NCI-H2029 treated with DMSO at 0.1 percent for 48 hours (cell line): Measurements from ENCODE around the gene ZBTB22.

Experiments
- DNase-seq: peaks from one replicate; lab custom pipeline; 2025; lab: John Stamatoyannopoulos, UW

Gene ZBTB22

GRCh38 chr6:33279257-33279695 lies 38.3 kb downstream of the ZBTB22 start:
- no peak for DNase-seq

GRCh38 chr6:33278810-33279209 lies 38.7 kb downstream of the ZBTB22 start:
- no peak for DNase-seq

GRCh38 chr6:33278392-33278741 lies 39.2 kb downstream of the ZBTB22 start:
- no peak for DNase-seq

DNA sequence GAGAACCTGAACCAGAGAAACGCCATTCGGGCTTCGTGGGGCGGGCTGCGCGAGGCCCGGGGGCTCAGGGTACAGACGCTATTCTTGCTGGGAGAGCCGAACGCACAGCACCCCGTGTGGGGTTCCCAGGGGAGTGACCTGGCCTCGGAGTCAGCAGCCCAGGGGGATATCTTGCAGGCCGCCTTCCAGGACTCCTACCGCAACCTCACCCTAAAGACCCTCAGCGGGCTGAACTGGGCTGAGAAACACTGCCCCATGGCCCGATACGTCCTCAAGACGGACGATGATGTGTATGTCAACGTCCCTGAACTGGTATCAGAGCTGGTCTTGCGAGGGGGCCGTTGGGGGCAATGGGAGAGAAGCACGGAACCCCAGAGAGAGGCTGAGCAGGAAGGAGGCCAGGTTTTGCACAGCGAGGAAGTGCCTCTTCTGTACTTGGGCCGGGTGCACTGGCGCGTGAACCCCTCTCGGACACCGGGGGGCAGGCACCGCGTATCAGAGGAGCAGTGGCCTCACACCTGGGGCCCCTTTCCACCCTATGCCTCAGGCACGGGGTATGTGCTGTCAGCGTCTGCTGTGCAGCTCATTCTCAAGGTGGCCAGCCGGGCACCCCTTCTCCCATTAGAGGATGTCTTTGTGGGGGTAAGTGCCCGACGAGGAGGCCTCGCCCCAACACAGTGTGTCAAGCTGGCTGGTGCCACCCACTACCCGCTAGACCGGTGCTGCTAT lies 39.7 kb downstream of the ZBTB22 start:
- no peak for DNase-seq

DNA sequence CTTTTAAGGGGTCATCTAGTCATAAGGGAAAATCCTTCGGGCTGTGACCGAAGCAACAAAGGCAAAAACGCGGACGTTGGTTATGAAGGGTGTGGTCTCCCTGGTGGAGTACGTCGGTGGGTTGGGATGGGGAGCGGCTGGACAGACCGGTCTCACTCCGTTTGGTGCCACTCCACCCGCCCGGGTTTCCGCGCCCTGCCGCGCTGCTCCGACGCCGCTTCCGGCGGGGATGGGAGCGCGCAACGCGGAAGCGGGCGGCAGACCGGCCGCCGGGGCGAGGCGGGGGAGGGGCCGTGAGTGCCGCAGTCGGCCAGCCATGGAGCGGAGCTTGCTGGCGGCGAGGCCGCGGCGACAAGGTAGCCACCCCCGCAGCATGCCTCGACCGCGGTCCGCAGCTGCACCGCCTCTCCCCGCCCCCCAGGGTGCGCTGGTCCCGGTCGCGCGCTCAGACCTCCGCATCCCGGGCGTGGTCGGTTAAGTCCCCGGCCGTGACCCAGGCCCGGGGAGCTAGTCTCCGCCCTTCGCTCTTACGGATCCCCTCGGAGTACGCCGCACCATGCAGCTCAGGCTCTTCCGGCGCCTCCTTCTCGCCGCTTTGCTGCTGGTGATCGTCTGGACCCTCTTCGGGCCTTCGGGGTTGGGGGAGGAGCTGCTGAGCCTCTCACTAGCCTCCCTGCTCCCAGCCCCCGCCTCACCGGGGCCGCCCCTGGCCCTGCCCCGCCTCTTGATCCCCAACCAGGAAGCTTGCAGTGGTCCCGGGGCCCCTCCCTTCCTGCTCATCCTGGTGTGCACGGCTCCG lies 40.5 kb downstream of the ZBTB22 start, which contains the start of gene B3GALT4:
Gene B3GALT4 (plus strand): TSS at position 260 of the 799 bp plus-strand sequence. CDS start 297 bp downstream, at position 557.
- no peak for DNase-seq

DNA sequence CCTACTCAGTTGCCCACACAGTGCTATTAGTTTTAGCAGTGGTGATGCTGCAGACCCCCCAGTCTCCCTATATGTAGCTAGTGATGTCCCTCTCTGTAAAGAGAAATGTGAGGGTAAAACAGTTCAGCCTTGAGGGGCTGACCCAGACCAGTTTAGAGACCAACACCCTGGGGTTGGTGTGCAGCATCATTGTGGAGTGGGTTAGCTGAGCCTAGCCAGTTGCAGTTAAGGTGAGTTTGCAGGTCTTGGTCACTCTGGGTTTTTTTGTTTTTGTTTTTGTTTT lies 41.0 kb downstream of the ZBTB22 start:
- no peak for DNase-seq

DNA sequence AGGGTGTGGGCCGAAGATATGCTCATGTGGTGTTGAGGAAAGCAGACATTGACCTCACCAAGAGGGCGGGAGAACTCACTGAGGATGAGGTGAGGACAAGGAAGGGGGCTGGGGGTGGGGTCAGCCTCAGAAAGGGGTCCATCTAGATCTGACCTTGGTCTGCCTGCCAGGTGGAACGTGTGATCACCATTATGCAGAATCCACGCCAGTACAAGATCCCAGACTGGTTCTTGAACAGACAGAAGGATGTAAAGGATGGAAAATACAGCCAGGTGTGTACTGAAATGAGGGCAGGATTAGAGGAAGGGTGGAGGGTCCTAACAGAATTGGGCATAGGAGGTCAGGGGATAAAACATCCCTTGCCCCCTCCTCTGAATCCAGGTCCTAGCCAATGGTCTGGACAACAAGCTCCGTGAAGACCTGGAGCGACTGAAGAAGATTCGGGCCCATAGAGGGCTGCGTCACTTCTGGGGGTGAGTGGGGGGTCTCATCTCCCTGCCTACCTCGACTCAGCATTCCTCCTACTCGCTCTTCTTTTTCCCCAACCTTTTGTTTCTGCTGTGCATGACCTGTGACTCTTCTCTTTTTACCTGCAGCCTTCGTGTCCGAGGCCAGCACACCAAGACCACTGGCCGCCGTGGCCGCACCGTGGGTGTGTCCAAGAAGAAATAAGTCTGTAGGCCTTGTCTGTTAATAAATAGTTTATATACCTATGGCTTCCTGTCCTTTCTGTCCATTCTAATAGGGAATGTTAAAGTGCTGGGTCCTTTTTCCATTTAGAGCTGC lies 41.6 kb downstream of the ZBTB22 start:
- peak; percentile 2 for DNase-seq

- DNase-seq: no peak
These were observed 43.3 kb downstream of the ZBTB22 start for GRCh38 chr6:33273924-33274902.

- DNase-seq: no peak
These were observed 44.2 kb downstream of the ZBTB22 start for GRCh38 chr6:33273129-33273923.

DNA sequence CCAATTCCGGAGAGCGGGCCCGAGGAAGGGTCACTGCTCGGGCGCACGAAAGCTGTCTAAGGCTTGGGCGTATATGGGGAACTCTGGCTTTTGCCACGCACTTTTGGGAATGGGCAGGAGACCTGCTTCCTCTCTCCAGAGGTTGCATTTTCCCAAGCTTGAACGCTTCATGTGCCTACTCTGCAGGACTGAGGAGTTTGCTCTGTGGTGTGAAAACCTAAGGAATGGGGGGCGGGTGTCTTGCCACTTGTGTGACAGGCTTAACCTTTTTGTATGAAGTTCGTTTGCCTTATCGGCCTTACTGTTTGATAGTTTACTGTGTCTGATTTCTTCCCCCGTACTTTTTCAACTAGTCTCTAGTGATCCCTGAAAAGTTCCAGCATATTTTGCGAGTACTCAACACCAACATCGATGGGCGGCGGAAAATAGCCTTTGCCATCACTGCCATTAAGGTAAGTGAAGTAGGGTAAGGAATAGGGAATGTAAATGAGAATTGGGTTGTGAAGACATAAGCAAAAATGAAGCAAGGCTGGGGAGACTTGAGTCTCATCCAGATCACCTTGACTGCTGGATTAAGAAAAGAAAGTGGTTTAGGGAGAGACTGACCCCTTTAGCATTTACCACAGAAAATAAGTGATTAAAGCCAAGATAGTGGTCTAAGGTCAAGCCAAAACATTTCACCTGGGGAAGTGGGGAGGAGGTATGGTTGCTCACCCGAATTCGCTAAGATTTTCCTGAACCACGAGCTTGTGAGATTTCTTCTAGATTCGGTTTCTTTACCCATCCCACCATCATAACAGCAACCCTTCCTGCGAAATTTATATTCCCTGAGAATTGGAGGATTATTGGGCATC lies 45.0 kb downstream of the ZBTB22 start:
- no peak for DNase-seq

GRCh38 chr6:33271468-33272274 lies 45.9 kb downstream of the ZBTB22 start, which contains the start of the genes RPS18 and VPS52:
Gene RPS18, plus strand, starts transcription at chr6:33272075. Its CDS starts 45 bp downstream, at chr6:33272120.
Gene VPS52, minus strand, starts transcription at chr6:33271876. Its CDS starts 201 bp downstream, at chr6:33271675.
- peak; percentile 98 for DNase-seq

GRCh38 chr6:33271117-33271467 lies 46.5 kb downstream of the ZBTB22 start:
- DNase-seq: no peak
